H1 (cell line): ENCODE measurements around the gene NDUFA6. TPM values are rescaled to one million over a fixed set of nuclear protein-coding genes. Genes with fewer than 3 reads are reported as not detected.

Experiments used
- BACH1 ChIP-seq: IDR thresholded peaks from 2 replicates; pipeline ENCODE4 v1.6.1; 2012; ENCODE audit warnings: low read length, improper control_type of control experiment
- CEBPB ChIP-seq: IDR thresholded peaks from 2 replicates; pipeline ENCODE4 v1.6.1; 2012; ENCODE audit warnings: low read depth, low read length
- CHD1 ChIP-seq: IDR thresholded peaks from 2 replicates; pipeline ENCODE4 v1.6.1; 2012; ENCODE audit warnings: low read depth, low read length, improper control_type of control experiment
- E2F6 ChIP-seq: IDR thresholded peaks from 2 replicates; pipeline ENCODE4 v1.6.1; 2012; ENCODE audit warnings: inconsistent platforms
- EP300 ChIP-seq, 2 experiments: IDR thresholded peaks; 1 replicate in 1 of 2; 2 replicates in 1 of 2; pipeline ENCODE4 v1.6.1; 2011 to 2012; ENCODE audit warnings: low read depth in 2 of 2, low read length in 2 of 2, mild to moderate bottlenecking in 2 of 2, borderline replicate concordance in 1 of 2, inconsistent platforms in 1 of 2, moderate library complexity in 1 of 2
- GABPA ChIP-seq: IDR thresholded peaks from 2 replicates; pipeline ENCODE4 v1.6.1; 2011; ENCODE audit warnings: mild to moderate bottlenecking, low read length, moderate library complexity, borderline replicate concordance; ENCODE audit not compliant: insufficient read depth
- GTF2F1 ChIP-seq: IDR thresholded peaks from 2 replicates; pipeline ENCODE4 v1.6.1; 2012; ENCODE audit warnings: low read depth, low read length, improper control_type of control experiment, borderline replicate concordance
- HDAC2 ChIP-seq, 2 experiments: fragments of 300-600 bp in 1 of 2; sonication (generic) in 1 of 2; IDR thresholded peaks; 2 replicates each; pipeline ENCODE4 v1.6.1; 2011 to 2012; ENCODE audit warnings: low read depth in 2 of 2, low read length in 2 of 2, mild to moderate bottlenecking in 2 of 2, moderate library complexity in 2 of 2, borderline replicate concordance in 1 of 2, inconsistent platforms in 1 of 2
- HDAC6 ChIP-seq: IDR thresholded peaks from one replicate; pipeline ENCODE4 v1.7.1; 2012; ENCODE audit warnings: low read depth, mild to moderate bottlenecking, inconsistent platforms, low read length, moderate library complexity
- KDM1A ChIP-seq: fragments of 200-600, 300-600 bp; sonication (generic); IDR thresholded peaks from 2 replicates; pipeline ENCODE4 v1.7.1; 2016; ENCODE audit warnings: mild to moderate bottlenecking, low read length, borderline replicate concordance
- POLR2AphosphoS5 ChIP-seq: IDR thresholded peaks from 2 replicates; pipeline ENCODE4 v1.6.1; 2011; ENCODE audit warnings: low read depth, low read length
- RAD21 ChIP-seq, 2 experiments: IDR thresholded peaks in 1 of 2; conservative IDR thresholded peaks in 1 of 2; 2 replicates each; pipeline ENCODE4 v1.6.1; 2011; ENCODE audit warnings: low read depth in 2 of 2, low read length in 2 of 2, improper control_type of control experiment in 1 of 2, inconsistent platforms in 1 of 2, mild to moderate bottlenecking in 1 of 2, moderate library complexity in 1 of 2
- RBBP5 ChIP-seq: IDR thresholded peaks from 2 replicates; pipeline ENCODE4 v1.7.1; 2012; ENCODE audit warnings: low read depth, mild to moderate bottlenecking, inconsistent platforms, low read length, moderate library complexity, borderline replicate concordance
- RFX5 ChIP-seq: IDR thresholded peaks from 2 replicates; pipeline ENCODE4 v1.6.1; 2011; ENCODE audit warnings: low read depth, low read length, improper control_type of control experiment, borderline replicate concordance
- SIX5 ChIP-seq: IDR thresholded peaks from 2 replicates; pipeline ENCODE4 v1.6.1; 2011; ENCODE audit warnings: mild to moderate bottlenecking, low read depth, low read length
- SP2 ChIP-seq: IDR thresholded peaks from 2 replicates; pipeline ENCODE4 v1.6.1; 2012; ENCODE audit warnings: mild to moderate bottlenecking, low read length, inconsistent platforms
- TAF7 ChIP-seq: optimal IDR thresholded peaks from 2 replicates; pipeline ENCODE3; 2011; ENCODE audit warnings: low read depth, mild to moderate bottlenecking, inconsistent platforms, low read length, moderate library complexity, borderline replicate concordance
- TCF12 ChIP-seq: IDR thresholded peaks from 2 replicates; pipeline ENCODE4 v1.6.1; 2011; ENCODE audit warnings: low read depth, mild to moderate bottlenecking, low read length
- YY1 ChIP-seq: IDR thresholded peaks from 2 replicates; pipeline ENCODE4 v1.6.1; 2011; ENCODE audit warnings: low read depth, mild to moderate bottlenecking, low read length
- polyA plus RNA-seq, 7 experiments: library from polyadenylated mRNA; depleted of rRNA in 3 of 7; stranded (reverse) in 5 of 7; unstranded in 2 of 7; fragments of >200 nt in 5 of 7; fragments of 200-250 nt in 2 of 7; gene quantifications; 1 replicate in 5 of 7; 2 replicates in 1 of 7; 4 replicates in 1 of 7; pipeline versions ENCODE4 v1.2.1 to v1.2.3, GENCODE V29; 2011 to 2013; ENCODE audit warnings: missing spikeins in 2 of 7, mixed read lengths in 2 of 7
- total RNA-seq: library from RNA; stranded (reverse); fragmentation: NEBNext Ultra II Directional; extraction: Animal tissue kit (Norgen Biotek cat#: 25700); gene quantifications from 2 replicates; pipeline ENCODE4 v1.2.1, GENCODE V29; 2021
- TF ChIP-seq, protein P1 (sequence below): IDR thresholded peaks from 2 replicates; pipeline ENCODE4 v1.6.1; 2011; ENCODE audit warnings: low read length, improper control_type of control experiment
- TF ChIP-seq, protein P2 (sequence below): IDR thresholded peaks from 2 replicates; pipeline ENCODE4 v1.6.1; 2012; ENCODE audit warnings: inconsistent platforms

The NDUFA6 gene
- total and polyA plus RNA-seq, 2 of the 8 experiments (the other 6 are each of a cell fraction or from before 2014, with no cell fraction given): 76.2 to 105 TPM

DNA sequence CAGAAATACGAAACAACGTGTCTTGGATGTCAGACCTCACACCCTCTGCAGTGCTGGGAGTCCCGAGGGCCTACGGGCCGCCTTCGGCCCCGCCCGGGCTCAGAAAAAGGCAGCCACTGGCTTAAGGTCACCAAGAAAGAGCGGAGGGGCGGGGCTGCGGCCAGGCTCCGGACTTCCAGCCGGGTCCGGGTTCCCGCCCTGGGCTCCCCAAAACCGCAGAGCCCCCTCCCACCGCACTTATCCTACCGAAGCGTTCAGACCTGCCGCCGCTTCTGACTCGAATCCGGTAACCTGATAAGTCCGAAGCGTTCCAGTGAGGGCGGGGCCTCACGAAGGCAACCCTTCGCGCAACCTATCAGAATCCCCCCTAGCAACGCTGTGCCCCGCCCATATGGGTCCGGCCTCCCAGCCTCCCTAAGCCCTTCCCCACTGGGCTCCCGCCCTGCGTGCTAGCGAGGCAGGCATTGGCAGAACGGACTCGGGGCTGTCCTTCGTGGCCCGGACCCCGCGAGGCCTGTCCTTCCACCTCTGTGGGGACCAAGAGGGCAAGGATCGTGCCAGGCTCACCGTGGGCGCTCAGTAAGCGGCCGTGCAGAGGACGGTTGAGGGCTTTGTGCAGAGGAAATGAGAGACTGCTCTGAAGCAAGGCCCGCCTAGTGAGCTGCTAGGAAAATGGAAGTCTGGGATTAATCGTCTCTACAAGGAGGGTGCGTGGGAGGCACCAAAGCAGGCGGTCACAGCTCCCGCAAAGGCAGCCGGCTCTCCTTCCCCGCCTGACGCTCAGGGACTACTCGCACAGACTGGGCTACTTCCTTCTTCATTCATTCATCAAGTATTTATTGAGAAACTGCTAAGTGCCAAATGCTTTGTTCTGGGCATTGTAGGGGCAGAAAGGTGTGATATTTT is 19.8 kb downstream of the NDUFA6 start, which contains the start of gene NAGA (continued):
- TF ChIP-seq TAF7 (no peak), POLR2AphosphoS5 (peak; percentile 76), HDAC6 (no peak), RBBP5 (no peak; the same call in 1 of the 2 replicates), YY1 (no peak), BACH1 (peak; percentile 10; the same call in 1 of the 2 replicates), CEBPB (no peak), HDAC2 (IDR thresholded peaks at IDR 0.05; ENCODE audit: borderline replicate concordance in 1 of 2, low read depth in 2 of 2, low read length in 2 of 2) (peak; percentile 21 to 39; a peak in 1 of 4 replicates), GTF2F1 (no peak), E2F6 (peak; percentile 94), KDM1A (no peak), SP2 (no peak), GABPA (no peak; the same call in 1 of the 2 replicates), SIX5 (no peak), EP300 (IDR thresholded peaks at IDR 0.05; ENCODE audit: borderline replicate concordance in 1 of 2, low read depth in 2 of 2, low read length in 2 of 2) (no peak), CHD1 (no peak), RFX5 (no peak), TCF12 (no peak), RAD21 (IDR thresholded peaks at IDR 0.05 in 1 of 2, conservative IDR thresholded peaks at IDR 0.05 in 1 of 2; ENCODE audit: low read depth in 2 of 2, low read length in 2 of 2) (no peak)
- TF ChIP-seq, protein P1, sequence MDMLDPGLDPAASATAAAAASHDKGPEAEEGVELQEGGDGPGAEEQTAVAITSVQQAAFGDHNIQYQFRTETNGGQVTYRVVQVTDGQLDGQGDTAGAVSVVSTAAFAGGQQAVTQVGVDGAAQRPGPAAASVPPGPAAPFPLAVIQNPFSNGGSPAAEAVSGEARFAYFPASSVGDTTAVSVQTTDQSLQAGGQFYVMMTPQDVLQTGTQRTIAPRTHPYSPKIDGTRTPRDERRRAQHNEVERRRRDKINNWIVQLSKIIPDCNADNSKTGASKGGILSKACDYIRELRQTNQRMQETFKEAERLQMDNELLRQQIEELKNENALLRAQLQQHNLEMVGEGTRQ: no peak
- TF ChIP-seq, protein P2, sequence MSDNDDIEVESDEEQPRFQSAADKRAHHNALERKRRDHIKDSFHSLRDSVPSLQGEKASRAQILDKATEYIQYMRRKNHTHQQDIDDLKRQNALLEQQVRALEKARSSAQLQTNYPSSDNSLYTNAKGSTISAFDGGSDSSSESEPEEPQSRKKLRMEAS: peak; percentile 95
